CD4-positive, alpha-beta T cell treated with Interferon gamma for 1 hour (primary cell): ENCODE measurements around the gene INF2.
"Not testable (repeated sequence)": the region's sequence is repeated elsewhere in the genome, so short reads cannot be mapped to it uniquely, and the experiment has no call there.

Experiments
- DNase-seq: peaks from one replicate; pipeline ENCODE4 v3.0.0-alpha.2; 2020

INF2 gene

DNA sequence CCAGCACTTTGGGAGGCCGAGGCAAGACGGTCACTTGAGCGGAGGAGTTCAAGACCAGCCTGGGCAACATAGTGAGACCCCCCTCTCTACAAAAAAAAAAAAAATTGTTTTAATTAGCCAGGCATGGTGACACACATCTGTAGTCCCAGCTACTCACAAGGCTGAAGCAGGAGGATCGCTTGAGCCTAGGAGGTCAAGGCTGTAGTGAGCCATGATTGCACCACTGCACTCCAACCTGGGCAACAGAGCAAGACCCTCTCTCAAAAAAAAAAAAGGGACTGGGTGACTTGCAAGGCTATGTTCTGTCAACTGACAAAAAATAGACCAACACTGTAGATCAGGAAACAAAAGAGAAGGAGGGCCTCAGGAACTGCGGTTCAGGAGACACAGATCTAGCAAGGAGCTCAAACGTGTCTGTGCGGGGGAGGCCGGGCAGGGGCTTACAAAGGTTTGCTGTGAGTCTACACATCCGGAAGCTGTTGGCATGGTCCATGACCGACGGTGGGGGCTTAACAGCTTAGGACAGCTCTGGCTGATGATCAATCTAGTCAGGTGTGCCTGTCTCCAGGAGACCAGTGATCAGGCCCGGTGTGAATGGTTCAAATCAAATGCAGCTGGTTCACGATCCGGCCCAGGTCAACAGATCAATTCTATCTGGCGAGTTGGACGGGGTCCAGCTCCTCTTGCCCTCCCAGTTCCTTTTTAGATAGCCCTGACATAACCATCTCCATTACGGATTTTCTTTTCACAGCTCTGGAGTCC lies 31.7 kb upstream of the INF2 start:
- peak; percentile 73 for DNase-seq

DNA sequence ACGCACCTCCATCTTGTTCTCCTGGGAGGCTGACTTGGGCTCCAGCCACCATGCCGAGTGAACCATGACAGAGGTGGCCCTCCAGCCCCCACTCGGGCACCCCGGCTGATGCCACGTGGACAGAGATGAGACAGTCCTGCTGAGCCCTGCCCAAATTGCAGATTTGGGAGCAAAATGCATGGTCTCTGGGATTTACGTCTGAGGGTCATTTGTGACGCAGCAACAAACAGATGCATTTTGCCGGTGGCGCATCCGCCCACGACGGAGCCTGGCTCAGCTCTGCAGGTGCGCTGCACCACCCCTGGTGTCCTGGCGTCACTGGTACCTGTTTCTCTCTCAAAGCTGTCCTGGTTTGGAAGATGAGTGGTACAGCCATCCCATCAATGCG lies 31.1 kb upstream of the INF2 start:
- peak; percentile 61 for DNase-seq

DNA sequence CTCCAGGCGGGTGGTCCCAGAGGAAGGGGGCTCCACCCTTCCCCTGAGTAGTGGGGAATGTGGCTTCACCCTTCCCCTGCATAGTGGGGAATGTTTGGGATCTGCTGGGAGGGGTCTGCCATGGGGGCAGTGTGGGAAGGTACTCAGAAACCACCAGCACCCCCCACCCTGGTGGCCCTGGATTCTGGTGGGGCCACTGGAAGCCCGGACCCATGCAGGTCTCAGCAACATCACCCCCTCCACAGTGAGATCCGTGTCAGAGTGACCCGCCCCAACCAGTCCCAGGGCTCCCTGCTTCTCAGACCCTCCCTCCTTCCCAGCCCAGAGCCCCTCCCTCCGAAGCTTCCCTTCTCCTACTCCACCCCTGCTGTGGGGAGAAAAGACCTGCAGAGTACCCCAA lies 30.3 kb upstream of the INF2 start:
- no peak for DNase-seq

DNA sequence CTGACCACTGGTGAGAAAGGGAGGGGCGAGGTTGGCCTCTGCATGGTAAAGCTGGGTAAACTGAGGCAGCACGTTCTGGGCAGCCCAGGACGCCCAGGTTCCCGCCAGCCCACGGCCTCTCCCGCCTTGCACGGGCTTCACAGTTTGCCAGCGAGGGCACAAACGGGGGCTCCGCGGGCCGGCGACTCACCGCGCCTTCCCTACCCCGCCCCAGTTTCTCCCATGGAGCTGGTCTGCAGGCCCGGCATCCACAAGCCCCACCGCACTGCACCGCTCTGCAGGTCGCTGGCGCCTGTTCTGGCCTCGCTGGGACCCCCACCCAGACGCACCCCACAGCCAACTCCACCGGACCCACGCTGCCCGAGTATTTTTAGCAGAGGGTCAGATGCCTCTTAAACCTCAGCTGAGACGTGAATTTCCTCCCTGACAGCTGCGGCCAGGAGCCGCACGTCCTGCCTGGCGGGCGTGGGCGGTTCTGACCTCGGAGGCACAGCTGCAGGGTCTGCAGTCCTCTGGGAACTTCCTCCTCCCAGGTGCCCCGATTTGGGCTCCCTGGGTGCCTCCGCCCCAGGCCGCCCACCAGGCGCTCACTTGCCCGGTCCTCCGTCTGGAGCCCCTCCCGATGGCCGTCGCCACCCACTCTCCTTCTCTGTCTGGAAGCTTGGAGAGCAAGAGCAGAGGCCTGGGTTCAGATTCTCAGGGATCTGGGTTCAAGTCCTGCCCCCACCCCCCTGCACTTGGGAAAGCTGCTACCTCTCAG lies 29.5 kb upstream of the INF2 start:
- DNase-seq, result no peak

DNA sequence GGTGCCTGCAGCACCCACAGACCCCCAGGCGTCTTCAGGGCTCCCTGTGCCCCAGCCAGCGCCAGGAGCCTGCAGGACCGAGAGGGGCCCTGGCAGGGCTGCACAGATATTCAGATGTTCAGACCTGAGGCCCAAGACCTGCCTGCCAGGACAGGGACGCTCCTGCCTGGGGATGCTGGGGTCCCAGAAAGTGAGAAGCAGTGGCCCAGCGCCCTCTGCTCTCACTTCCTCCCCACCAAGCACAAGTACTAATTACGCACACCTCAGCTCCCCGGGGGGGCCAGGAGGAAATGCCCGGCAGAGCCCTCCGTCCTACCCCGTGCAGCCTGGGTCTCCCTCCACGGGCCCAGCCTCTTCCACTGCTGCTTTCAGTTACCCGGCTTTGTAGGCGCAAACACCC lies 28.8 kb upstream of the INF2 start:
- peak; percentile 68 for DNase-seq

DNA sequence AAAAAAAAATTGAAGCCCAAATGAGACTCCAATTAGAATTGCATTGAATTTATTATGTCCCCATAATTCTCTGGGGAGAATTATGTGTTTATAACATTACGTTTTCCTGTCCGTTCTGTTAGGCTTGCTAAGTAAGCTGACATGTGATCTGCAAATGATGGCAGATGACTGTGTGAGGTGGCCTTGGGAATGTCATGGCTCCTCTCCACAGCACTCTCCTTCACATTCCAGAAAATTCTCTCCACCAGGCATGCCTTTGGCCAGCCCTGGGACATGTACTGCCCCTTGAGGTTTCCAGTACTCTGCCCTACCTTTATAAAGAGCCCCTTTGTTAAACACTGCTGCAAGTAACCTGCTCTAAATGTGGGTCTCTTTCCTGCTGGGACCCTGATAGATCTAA lies 28.3 kb upstream of the INF2 start:
- DNase-seq, result no peak

DNA sequence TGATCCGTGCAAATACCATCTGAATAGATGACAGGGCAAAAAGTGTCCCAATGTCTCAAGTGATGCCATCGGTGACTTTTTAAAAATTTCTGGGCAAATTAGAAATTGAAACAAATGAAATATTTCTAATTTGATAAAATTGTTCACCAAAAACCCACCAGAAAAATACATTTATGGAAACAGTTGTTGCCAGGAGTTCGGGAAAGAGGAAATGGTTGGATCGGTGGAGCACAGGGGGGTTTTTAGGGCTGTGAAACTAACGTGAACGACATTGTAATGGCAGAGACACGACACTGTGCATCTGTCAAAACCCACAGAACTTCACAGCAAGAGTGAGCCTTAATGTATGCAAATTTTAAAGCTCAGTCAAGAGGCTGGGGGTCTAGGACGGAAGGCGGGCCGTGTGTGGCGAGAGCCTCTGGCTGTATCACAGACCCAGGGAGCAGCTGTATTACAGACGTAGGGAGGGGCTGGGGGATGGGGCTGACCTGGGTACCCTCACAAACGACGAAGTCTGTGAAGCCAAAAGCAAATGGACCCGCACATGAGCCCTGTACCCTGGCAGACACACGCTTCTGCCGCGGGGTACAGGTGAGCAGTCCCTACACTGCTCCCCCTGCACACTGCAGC lies 27.8 kb upstream of the INF2 start:
- DNase-seq, result peak; percentile 48

DNA sequence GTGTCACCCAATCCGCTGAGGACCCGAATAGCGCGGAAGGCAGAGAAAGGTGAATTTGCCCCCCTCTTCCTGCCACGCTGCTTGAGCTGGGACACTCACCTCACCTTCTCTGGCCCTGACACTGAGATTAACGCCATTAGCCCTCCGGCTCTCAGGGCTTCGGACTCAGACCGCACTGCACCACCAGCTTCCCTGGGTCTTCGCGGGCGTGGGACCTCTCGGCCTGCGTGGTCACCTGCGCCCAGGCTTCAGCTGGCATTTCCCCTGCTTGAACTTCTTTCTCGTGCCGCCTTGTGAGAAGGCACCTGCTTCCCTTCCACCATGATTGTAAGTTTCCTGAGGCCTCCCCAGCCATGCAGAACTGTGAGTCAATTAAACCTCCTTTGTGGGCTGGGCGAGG lies 26.9 kb upstream of the INF2 start:
- not testable (repeated sequence) for DNase-seq

DNA sequence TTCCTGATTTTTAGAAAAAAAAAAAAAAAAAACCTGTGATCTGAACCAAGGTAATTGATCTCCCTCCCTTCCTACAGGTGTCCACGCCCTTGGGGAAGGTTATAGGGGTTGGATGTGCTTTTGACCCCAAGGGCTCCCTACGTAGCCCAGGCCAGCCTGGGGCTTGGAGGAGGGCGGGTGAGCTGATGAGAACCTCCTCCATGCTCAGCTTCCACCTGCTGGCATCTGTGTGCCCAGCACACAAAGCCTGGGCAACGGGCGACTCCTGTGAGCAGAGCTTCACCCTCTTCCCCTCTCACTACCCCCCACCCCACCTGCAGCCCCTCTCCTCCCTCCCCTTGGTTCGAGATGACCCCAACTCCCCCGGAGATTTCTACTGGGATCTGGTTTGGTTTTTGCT lies 25.3 kb upstream of the INF2 start:
- no peak for DNase-seq

DNA sequence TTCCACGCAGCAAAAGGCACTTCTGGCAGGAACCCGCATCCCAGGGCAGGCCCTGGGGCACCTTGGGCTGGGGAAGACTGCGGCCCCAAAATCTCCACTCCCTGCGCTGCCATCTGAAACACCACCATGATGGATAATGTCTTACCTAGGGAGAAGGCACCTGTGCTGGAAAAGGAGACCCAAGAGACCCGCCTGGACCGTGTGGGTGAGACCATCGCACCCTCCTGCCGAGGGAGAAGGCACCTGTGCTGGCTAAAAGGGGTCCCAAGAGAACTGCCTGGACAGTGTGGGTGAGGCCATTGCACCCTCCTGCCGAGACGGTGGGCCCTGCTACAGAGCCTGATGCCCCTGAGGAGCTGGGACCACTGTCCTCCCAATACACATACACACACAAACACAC lies 24.8 kb upstream of the INF2 start:
- DNase-seq, result no peak

DNA sequence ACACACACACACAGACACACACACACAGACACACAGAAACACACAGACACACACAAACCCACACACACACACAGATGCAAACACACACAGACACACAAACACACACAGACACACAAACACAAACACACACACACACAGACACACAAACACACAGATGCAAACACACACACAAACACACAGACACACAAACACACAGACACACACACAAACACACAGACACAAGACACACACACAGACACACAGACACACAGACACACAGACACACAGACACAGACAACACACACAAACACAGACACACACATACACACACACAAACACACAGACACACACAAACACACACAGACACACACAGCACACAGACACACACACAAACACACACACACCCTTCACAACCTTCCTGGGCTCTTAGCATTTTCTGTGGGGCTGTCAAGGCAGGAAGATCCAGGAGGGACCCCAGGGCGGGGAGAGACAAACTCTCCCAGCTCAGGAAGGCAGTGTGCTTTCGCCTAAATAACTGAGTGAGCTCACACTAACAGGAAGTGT lies 24.2 kb upstream of the INF2 start:
- no peak for DNase-seq

DNA sequence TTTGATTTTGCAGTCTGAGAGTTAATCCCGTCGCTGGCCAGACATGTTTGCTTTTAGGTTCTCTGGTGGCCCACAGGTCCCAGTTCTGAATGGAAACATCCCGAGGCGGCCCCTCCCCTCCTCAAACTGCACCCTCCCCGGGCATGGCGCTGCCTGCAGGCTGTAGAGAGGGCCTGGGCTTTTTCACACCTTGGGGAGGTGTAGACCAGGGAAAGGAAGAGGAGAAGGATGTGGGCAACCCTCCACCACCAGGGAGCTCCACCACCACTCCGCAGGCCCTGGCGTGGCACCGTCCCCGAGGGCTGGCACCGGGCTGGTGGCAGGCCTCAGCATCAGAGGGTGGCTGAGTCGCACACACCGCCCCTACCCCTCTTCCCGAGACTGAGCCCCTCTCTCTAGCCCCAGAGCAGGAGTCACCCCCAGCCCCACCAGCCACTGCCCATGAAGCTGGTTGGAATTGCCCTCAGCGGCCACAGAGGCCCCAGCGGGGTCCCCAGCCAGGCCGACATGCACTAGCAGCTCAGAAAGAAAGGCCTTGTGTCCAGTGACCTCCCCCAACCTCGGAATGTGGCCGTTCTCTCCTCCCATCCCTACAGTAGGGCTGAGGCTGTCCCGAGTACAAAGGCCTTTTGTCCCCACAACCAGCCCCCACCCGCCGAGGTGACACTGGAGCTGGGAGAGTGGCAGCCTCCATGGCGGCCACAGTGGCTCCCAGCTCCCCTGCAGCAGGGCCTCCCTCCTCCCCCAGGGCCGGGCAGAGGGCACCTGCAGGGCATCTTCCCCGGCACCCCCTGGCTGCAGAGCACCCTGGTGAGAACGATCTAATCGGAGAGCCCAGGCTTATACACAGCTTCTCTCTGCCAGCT lies 23.5 kb upstream of the INF2 start:
- DNase-seq, result peak; percentile 52

DNA sequence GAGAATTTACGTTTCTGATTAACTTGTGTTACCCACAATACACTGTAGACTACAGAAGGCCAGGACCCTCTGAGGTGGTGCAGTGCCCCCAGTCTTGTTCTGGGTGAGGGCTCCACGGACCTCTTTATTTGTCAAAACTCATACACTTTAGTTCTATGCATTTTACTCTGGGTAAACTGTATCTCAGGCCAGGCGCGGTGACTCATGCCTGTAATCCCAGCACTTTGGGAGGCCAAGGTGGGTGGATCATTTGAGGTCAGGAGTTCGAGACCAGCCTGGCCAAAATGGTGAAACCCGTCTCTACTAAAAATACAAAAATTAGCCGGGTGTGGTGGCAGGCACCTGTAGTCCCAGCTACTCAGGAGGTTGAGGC lies 22.9 kb upstream of the INF2 start:
- not testable (repeated sequence) for DNase-seq

DNA sequence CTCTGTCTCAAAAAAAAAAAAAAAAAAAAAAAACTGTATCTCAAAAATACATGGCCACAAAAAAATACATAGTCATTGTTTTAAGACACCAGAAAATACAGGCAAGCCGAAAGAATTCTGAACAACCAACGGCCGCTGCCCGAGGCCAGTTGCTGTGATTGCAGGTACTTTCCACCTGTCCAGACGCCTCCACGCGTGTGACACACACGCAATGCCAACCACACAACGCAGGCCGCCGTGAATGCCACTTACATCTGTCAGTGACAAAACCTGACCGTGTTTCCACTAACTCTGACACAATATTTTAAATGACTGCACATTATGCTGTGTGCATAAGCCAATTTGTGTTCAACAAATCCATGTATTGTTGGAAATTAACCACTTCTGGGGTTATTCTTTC lies 22.4 kb upstream of the INF2 start:
- no peak for DNase-seq

DNA sequence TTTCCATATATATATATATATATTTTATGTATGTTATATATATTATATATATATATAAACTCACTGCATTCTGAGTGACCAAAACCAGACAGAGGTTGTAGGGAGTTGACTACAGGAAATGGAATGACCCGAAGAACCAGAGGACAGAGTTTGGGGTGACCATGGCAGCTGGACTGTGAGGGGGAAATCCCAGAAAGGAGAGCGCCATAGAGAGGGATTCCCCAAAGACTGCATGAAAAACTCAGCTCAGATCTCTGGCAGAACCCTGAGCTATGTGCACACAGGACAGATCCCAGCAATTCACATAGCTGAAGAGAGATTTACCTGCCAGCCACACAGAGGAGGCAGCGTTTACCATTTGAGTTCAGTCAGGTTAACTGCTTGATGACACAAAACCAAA lies 19.7 kb upstream of the INF2 start:
- DNase-seq, result no peak

DNA sequence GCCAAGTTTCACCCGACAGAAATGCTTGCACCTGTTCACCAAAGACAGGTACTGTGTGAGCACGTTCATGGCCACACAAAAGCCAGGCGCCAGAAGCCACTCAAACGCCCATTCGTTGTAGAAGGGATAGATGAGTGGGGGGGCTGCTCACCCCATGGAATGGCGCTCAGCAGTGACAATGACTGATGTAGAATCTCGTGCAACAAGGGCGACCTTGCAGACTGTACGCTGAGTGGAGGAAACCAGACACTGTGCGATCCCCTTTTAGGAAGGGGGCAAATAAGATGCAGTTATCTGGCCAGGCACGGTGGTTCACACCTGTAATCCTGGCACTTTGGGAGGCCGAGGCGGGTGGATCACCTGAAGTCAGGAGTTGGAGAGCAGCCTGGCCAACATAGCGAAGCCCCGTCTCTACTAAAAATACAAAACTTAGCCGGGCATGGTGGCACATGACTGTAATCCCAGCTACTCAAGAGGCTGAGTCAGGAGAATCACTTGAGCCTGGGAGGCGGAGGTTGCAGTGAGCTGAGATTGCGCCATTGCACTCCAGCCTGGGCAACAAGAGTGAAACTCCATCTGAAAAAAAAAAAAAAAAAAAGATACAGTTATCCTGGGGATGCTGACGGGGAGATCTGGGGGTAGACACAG lies 18.0 kb upstream of the INF2 start:
- not testable (repeated sequence) for DNase-seq

DNA sequence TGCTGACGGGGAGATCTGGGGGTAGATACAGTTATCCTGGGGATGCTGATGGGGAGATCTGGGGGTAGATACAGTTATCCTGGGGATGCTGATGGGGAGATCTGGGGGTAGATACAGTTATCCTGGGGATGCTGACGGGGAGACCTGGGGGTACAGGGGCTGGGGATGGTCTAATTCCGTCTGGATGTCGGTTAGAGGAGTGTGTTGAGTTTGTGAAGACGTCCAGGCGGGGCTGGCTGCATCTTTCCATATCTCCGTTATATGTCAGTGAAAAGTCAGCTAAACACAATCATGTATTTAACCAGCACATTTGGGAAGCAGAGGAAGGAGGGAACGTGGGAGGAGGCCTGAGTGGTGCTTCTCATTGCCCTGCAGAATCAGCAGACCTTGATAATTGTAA lies 17.3 kb upstream of the INF2 start:
- not testable (repeated sequence) for DNase-seq

DNA sequence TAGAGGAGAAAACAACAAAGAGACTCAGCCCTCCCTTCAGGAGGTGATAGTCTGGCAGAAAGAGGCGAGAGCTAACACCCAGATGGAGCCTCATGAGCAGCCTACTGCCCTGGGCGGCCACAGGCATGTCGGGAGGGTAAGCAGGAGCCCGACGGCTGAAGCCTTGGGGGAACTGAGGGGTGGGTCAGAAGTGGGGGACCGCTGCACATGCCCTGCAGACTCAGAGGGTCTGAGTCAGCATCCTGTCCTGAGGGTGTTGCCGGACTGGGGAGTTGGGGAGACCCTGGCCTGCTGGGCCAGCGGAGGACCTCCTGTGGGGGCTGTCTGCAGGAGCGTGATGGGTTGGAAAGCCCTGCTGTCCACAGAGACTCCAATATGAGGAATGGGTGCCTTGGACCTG lies 15.9 kb upstream of the INF2 start:
- no peak for DNase-seq

DNA sequence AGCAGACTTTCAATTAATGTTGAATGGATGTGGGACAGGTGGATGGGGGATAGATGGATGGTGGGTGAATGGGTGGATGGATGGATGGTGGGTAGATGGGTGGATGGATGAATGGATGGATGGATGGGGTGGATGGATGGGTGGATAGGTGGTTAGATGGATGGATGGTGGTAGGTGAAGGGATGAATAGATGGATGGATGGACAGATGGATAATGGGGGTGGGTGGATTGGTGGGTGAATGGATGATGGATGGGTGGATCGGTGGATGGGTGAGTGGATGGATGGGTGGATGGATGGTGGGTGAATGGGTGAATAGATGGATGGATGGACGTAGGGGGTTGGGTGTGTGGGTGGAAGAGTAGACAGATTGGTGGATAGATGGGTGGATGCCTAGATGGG lies 14.0 kb upstream of the INF2 start:
- DNase-seq, result no peak

DNA sequence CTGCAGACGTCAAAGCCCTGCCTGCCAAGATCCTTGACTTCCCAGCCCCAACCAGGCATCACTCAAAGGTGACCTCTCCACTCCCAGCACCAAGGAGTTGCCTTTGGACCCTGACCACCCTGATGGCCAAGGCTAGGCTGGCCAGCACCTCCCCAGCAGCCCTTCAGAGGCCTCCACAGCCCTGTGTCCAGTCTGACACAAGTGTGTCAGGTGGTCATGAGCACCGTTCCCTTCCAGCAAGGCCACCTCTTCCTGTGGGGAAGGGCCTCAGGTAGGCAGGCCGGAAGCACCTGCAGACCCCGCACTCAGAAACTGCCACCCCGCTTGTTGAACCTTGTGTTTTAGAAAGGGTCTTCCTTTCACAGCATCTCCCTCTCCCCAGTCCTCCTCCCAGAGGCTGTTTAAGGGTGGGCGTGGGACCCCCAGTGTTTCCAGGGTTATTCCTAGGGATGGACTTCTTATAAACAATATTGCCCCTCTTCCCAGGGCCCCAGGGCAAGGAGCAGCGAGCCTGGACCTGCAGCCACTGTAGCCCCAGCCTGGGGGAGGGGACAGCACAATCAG lies 13.2 kb upstream of the INF2 start:
- no peak for DNase-seq

DNA sequence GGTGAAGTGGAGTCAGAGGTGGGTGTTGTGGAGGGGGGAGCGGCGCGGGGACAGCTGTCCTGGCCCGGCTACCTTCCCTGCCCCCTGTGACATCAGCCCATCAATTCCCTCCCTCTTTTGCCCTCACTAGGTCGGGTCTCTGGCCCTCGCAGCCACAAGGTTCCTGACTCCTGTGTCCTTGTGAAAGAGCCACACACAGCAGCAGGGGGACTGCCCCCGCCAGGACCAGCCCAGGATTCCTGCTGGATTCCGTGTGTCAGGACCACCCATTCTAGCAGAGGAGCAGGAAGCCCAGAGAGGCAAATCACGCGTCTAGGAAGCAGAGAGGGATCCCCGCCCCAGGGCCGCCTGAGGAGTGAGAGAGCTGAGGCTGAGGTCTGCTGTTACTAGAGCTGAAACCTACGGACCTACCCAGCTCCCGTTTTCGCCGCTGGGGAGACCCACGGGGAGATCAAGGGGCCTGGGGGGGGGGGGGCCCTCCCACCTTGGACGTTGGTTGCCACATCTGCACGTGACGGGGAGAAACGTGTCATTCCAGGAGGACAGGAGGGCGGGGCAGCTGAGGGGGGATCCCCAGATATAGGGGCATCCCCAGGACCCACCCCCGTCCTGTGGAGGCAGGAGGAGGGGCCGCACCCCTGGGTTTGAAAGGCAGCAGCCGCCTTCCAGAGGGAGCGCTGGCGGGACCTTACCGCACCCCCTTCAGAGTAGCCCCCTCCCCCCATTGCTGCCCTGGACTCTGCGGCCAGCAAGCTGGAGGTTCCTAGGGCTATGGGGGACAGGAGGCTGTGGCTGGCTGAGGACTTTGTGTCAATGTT lies 12.5 kb upstream of the INF2 start:
- DNase-seq, result peak; percentile 26
